ENCODE measurements around the gene STK11.

The STK11 gene

DNA sequence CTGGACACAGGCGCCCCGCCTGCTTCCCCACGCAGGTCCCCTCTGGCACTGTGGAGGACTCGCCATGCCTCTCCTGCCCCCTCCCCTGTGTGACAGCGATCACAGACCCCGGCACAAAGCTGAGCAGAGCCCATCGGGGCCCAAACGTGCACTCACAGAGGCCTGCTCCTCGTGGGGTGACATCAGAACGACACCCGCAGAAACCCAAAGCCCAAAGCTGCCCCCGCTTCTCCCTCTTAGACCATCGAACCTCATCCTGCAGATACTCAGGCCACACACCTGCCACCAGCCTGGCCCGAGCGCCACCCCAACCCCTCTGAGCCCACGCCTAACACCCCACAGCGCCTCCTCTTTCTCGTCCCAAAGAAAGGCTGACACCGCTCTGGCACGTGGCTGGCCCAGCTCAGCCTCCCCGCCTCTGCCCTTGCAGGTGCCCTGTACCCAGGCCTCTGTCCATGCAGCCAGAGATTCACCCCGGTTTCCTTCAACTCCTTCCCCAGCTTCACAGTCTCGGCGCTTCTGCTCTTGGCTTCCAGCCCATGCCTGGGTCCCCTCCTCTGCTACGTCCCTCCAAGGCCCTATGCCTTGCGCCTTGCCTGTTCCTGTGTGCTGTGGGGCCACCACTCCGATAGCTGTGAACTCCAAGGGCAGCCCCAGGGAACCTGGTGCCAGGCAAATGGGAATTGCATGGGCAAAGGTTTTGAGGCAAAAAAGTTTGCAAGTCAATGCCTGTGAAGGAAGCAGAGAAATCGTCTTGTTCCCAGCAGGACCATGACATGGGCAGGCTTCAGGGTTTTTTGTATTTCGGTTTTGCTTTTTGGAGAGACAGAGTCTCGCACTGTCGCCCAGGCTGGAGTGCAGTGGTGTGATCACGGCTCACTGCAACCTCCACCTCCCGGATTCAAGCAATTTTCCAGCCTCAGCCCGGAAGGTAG lies 33.1 kb downstream of the STK11 start:
- peak; percentile 26 for DNase-seq

DNA sequence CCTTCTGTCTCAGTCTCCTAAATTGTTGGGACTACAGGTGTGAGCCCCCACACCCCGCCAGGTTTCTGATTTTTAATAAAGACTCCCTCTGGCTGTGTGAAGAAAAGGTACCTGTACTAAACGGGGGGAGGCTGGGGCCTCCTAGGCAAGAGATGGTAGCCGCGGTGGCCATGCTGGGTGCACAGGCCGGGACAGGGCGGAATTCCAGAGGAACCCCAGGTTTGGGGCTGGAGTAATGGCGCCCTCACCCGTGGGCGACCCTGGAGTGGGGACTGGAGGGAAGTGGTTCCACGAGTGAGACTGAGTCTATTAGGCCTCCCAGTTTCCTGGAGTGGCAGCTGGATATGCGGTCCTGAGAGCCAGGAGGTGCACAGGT lies 33.8 kb downstream of the STK11 start:
- no peak for DNase-seq

DNA sequence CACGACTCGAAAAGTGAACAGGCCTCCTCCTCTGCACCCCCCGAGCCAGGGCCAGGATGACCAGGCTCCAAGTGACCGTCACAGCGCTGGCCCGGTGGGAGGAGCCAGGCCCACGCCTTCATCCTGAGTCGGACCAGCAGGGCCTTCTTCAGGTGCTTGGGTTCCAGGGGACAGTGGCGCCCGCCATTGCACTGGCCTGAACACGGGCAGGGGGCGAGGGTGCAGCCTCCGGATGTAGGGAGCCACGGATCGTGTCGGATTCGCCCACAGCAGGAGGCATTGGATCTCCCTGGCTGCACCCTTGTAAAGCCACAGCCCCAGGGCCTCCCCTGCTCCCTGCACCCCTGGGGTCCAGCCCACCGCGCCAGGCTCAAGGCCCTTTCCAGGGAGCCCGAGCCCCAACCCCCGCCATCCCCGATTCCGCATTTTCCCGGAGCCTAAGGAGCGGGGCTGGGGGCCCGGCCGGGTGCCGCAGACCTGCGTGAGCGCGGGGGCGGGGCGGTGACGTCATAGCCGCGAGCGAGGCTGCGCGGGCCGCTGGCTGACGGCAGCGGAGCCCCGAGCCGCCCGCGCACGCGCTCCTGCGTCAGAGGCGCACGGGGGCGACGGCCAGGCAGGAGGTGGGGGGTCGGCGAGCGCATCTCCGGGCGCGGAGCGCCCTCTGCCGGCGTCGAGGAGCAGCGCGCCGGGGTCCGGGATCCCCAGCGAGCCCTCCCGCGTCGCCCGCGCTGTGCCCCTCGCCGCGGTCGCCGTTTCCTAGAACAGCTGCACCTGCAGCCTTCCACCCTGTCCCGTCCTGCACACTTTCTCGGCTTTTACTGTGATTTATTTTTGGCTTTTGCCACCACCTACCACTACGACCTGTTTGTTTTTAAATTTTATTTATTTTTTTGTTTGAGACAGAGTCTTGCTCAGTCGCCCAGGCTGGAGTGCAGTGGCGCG lies 34.5 kb downstream of the STK11 start:
- peak; percentile 94 for DNase-seq

DNA sequence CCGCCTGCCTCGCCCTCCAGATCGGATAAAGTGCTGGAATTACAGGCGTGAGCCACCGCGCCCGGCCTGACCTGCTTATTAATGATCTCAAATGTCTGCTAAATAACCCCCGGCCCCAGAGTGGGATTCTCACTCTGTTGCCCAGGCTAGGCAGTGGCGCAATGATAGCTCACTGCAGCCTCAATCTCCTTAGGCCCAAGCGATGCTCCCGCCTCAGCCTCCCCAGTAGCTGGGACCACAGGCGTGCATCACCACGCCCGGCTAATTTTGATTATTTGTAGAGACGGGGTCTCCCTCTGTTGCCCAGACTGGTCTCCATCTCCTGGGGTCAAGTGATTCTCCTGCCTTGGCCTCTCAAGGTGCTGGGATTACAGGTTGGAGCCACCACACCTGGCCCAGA lies 35.3 kb downstream of the STK11 start:
- peak; percentile 51 for DNase-seq

DNA sequence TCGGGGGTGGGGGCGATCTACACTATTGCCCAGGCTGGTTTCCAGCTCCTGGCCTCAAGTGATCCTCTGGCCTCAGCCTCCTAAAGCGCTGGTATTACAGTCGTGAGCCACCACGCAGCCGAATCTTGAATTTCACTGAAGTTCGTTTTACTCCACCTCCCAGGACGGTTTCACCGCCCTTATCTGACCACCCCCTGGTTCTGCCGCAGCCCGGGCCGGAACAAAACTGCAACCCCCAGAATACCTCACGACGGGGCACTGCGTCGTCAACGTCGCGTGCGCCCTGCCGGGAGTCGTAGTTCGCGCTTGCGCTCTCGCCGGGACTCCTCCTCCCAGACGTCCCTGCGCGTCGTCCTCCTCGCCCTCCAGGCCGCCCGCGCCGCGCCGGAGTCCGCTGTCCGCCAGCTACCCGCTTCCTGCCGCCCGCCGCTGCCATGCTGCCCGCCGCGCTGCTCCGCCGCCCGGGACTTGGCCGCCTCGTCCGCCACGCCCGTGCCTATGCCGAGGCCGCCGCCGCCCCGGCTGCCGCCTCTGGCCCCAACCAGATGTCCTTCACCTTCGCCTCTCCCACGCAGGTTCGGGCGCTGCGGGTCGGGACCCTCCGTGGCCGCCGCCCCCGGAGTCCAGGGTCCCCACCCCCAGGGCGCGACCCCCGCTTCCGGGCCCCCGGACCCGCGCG lies 36.0 kb downstream of the STK11 start, which contains the start of gene ATP5F1D:
TSS of gene ATP5F1D (plus strand) at position 335 of the 679 bp plus-strand sequence. CDS start at position 435, 100 bp downstream.
- DNase-seq, result peak; percentile 96

DNA sequence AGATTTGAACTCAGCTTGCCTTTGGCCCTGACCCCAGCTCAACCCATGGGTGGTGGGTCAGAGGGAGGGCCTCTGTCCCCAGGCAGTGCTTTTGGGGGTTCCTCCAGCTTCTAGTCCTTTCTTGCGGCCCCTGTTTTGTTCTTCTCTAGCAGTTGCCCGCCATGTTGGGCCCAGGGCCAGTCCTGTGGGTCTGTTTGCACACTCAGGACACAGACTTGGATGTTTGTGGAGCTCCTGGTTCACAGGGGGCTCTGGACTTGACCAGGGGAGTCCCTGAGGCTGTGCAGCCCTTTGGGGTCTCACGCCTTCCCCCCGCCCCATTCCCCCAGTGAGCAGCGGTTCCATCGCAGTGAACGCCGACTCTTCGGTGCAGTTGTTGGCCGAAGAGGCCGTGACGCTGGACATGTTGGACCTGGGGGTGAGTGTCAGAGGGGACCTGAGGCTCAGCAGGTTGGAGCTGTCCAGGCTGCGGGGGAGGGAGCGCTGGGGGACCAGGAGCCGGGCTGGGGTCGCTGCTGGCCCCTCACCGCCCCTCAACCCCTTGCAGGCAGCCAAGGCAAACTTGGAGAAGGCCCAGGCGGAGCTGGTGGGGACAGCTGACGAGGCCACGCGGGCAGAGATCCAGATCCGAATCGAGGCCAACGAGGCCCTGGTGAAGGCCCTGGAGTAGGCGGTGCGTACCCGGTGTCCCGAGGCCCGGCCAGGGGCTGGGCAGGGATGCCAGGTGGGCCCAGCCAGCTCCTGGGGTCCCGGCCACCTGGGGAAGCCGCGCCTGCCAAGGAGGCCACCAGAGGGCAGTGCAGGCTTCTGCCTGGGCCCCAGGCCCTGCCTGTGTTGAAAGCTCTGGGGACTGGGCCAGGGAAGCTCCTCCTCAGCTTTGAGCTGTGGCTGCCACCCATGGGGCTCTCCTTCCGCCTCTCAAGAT lies 38.5 kb downstream of the STK11 start:
- peak; percentile 84 for DNase-seq

DNA sequence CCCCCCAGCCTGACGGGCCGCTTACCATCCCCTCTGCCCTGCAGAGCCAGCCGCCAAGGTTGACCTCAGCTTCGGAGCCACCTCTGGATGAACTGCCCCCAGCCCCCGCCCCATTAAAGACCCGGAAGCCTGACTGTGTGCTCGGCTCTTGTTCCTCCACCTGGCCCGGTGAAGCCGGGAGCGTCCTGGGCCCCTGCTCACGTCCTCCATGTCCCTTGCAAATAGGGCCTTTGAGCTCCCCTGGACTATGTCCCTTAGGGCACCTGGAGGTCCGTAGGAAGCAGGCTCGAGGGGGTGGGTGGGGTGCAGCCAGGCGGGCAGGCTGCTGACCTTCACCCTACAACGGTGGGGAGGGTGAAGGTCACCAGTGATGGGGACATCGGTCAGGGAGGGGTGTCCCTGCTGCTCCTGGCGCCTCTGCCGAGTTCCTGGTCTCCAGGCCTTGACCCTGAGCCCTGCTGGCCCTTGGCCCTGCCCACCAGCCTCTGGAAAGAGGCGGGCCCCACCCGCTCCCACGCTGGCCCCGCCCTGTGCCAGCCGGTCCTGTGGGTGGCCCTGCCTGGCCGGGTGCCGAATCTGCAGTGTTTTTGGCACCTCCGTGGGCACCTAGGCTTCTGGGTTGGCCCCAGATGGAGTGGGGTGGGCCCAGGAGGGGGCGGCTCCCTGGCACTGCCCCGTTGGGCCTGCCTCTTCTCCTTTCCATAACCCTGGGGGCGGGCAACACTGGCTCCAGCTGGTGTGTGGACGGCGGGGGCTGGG lies 39.3 kb downstream of the STK11 start:
- peak; percentile 34 for DNase-seq

DNA sequence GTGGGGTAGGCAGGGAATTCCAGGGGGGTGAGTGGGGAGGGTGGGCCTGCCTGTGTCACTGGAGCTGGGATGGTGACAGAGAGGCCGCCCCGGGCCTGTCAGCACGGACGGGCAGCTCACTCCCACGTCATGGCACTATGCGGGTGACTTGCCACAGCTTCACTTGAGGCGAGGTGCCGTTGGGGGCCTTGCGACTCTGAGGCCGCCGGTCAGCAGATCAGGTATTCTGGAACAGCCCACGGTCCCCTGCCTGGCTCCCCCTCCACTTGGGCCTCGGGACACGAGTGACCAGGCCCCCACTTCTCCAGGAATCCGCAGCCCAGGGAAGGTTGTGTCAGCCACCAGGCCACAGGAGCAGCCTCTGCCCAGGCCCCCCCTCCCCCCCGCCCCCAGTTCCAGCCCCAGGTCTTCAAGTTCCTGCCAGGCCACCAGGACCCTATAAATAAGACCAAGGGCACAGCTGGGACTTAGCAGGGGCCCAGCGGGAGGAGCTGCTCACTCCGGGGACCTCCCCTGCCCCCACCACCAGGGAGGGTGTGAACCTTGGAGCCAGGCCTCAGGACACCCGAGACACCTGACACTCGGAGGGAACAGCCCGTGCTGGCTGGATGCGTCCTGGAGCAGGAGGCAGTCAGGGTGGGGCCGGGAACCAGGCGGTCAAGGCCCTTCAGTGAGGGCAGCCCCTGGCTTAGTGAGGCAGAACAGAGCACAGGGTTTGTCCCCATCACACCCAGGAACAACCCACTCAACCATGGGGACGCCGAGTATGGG lies 40.1 kb downstream of the STK11 start:
- DNase-seq, result no peak

DNA sequence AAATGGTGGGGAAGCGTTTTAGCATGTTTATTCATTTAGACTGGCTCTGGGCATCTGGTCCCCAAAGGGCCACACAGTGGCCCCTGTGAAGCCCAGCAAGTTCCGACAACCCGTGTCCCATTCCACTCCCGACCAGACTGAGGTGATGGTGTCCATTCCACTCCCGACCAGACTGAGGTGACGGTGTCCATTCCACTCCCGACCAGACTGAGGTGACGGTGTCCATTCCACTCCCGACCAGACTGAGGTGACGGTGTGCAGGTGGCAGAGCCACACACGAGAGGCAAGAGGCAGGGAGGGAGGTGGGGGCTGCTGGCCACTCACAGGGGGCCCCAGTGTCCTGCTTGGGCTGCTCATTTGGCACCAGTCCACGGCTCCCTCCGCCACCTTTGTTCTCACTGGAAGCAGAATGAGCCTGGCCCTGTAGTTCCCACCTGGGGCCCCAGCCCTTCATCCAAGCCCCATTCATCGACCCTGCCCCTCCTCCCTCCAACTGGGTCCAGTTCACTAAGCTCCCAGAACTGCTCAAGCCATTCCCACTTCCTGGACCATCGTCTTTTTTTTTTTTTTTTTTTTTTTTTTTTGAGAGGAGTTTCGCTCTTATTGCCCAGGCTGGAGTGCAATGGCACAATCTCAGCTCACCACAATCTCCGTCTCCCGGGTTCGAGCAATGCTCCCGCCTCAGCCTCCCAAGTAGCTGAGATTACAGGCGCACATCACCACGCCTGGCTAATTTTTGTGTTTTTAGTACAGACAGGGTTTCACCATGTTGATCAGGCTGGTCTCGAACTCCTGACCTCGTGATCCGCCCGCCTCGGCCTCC lies 40.9 kb downstream of the STK11 start:
- peak; percentile 38 for DNase-seq

DNA sequence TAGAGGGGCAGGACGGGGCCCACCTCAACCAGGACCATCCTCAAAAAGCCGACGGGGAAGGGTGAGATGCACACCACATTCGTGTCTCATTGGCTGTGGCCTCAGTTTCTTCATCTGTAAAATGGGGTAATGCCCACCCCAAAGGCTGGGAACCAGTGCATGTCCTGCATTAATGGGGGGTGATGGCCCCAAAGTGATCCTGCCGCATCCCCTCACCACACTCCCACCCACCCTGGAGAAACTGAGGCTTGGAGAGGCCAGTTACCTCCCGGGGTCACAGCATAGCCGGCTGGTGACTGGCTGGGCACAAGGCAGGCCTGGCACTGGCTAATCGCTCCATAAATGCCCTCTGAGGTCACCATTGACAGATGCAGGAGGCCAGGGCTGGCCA lies 42.2 kb downstream of the STK11 start:
- no peak for DNase-seq

DNA sequence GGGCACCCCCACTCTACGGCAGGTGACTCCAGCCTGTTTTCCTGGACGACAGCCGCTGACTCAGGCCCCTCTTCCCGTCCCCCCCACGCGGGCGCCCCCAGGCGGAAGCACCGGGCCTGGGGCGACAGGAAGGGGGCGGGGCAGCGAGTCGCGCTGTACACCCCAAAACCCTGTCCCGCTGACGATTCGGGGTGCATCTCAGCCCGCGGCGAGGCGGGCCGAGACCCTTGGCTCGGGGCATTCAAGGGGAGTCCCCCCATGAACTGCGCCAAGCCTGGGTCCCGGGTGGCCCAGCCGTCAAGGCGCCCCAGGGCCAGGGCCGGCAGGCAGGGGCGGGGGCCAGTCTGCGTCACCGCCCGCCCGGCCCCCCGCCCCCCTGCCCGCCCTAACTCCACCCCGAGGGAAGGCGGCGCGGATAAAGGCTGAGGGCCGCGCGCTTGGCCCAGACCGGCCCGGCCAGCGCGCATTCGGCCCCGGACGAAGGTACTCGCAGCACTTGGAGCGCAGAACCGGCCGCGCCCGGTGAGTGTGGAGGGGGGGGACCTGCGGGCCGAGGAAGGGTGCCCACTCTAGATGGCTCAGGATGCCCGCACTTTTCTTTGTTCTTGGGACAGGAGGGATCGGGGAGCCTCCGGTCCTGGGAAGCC lies 42.7 kb downstream of the STK11 start, which contains the start of gene MIDN:
TSS of gene MIDN (plus strand) at position 445 of the 647 bp plus-strand sequence. CDS start 1,714 bp downstream, outside the sequence.
- DNase-seq, result peak; percentile 93

DNA sequence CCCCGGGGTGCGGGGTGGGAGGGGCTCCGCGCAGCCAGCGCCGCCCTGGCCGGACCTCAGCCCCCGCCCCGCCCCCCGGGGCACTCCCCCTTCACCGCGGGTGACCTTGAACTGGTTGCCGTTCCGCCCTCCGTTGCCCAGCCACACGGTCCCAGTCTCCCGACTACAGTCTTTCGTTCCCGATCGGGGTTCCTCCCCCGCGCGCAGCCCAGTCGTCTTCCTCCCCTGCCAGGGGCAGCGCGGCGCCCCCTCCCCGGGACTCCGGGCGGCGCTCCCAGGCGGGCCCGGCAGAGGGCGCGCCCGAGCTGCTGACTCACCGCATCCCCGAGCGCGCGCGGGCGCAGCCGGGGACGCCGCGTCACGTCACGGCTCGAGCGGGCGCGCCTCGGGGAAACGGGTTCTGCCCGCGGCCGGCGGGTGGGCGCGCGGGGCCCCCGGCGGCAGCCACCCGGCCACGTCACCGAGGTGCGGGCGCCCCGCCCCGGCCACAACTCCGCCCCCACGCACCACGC lies 43.3 kb downstream of the STK11 start:
- DNase-seq, result peak; percentile 89

DNA sequence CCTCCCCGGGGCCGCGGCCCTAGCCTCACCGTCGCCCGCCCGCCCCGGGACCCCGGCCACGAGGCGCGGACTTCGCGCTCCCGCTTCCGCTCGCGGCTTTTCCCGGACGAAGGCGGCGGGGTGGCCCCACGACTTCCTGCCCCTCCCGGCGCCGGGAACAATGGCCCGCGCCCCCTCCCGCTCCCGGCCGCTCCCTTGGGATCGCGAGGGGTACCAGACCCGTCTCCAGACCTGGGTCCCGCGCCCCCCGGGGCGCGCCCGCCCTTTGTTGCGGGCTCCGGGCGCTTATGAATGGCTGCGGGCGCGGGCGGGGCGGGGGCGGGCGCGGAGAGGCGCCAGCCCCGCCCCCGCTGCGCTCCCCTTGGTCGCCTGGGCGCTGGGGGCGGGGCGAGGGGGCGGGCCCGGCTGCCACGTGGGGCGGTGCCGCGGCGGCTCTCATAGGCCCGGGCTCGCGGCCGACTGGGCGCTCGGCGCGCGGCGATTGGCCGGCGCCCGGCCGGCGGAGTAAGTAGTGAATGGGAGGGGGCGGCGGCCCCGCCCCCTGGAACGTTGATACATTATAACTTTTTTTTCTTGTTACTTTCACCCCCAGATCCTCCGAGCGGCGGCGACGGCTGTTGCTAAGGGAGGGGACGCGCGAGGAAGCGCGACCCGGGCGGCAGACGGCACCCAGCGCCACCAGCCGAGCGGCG lies 43.9 kb downstream of the STK11 start:
- DNase-seq, result peak; percentile 93

DNA sequence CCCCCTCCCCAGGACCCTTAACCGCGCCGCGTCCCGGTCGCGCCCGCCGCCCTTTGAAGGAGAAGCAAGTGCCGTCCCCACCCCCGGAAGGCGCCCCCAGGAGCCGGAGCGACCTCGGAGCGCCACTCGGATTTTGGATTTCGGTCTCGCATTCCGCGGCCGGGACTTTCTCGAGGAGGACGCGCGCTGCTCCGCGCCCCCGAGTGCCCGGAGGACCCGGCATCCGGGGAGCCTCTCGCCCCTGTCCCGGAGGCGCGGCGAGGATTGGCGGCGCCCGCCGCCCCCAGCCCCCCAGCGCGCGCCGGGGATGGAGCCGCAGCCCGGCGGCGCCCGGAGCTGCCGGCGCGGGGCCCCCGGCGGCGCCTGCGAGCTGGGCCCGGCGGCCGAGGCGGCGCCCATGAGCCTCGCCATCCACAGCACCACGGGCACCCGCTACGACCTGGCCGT lies 44.4 kb downstream of the STK11 start:
- DNase-seq, result peak; percentile 38

DNA sequence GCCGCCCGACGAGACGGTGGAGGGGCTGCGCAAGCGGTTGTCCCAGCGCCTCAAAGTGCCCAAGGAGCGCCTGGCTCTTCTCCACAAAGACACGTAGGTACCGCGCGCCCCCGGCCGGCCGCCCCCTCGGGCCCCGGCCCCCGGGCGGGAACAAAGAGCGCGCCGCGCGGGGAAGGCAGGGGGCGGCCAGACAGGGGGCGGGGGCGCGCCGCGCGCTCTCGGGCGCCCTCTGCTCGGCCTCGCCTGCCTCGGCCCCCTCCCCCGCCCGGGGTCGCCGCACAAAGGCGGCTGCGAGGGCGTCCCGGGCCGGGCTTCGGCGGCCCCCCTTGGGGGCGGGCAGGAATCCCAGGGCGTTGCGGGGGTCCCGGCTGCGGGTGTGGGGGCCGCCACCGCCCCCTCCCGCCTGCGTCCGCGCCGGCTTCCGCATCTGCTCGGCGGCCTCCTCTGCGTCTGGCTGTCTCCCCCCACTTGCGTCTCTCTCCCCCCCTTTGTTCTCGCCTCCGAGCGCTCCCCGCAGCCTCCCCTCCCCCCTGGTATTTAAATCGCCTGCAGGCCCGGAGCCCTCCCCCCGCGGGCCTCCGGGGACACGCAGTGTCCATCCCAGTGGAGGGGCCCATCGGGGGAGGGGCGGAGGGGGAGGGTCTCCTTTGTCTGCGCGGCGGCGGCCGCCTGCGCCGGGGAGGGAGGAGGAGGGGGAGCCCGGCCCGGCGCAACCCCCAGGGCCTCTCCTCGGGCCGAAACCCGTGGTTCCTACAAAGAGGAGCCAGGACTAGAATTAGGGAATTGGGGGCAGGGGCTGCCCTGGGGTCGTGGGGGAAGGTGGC lies 45.1 kb downstream of the STK11 start:
- no peak for DNase-seq

DNA sequence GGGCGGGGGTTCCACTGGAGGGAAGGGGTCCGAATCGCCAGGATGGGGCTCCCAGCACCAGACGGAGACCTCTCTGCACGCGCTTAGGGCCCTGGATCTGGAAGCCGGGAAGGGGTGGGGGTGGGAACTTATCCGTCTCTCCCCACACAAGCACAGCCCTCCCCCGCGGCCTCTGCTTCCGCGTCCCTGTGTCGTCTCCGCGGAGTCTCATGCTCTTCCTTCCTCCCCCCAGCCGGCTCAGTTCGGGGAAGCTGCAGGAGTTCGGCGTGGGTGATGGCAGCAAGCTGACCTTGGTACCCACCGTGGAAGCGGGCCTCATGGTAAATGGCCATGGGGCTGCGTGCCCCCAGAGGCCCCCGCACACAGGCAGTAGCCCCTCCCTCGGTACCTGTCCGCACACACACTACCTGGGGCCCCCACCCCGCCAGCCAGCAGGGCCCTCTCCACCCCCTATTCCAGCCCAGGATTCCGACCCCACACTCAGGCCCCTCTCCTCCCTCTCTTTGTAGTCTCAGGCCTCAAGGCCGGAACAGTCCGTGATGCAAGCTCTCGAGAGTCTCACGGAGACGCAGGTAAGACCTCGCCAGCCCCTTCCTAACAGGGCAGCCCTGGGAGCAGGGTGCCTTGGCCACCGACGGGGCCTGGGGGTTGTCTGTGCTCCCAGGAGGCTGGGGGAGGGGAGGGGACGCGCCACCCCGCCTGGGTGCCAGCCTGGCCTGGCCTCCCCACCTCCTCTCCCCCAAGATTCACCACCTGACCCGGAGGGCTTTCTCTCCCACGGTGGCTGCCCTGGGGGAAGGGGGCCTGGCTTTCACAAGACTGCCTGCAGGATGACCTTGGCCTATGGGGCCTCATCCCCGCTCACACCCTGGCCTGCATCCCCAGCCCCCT lies 46.0 kb downstream of the STK11 start:
- peak; percentile 41 for DNase-seq

Measured in DMS53 (cell line).